Body of pancreas (tissue), 4 donors: ENCODE results near the gene PEX11B.

Experiments used
- CTCF ChIP-seq, 7 experiments: fragments of 450-650 bp in 4 of 7; fragments of 200-600 bp in 3 of 7; sonication (generic) in 3 of 7; IDR thresholded peaks; one replicate each; pipeline ENCODE4 v1.5.1; 2016 to 2019; ENCODE audit warnings: antibody characterized with exemption in 7 of 7
- POLR2A ChIP-seq, 3 donors: fragments of 450-650 bp; IDR thresholded peaks; one replicate each; pipeline ENCODE4 v1.6.1; 2016; ENCODE audit warnings: antibody characterized with exemption in 3 of 3, mild to moderate bottlenecking in 2 of 3

GRCh38 chr1:145868232-145868631 lies 50.3 kb downstream of the PEX11B start:
- TF ChIP-seq CTCF (IDR thresholded peaks at IDR 0.05): no peak
- no peak for TF ChIP-seq POLR2A (IDR thresholded peaks at IDR 0.05)
